Measurements from ENCODE around the gene ACBD5. TPM values are rescaled to one million over a fixed set of nuclear protein-coding genes. Genes with fewer than 3 reads are reported as not detected.
"Not testable (repeated sequence)": the region's sequence is repeated elsewhere in the genome, so short reads cannot be mapped to it uniquely, and the experiment has no call there.

ACBD5 gene
- 18.3 and 18.4 TPM in 2 replicates for total RNA-seq (2014; rRNA removed; shearing (Covaris generic); ENCODE audit: low replicate concordance)

- Histone ChIP-seq H3K27me3 (ENCODE audit: low read length) (no peaks in the 10 kb centered on the region), H4K20me1 (ENCODE audit: insufficient read depth, low read depth, low read length) (no peaks in the 10 kb centered on the region), H2AFZ (ENCODE audit: low read length) (peak within 1 kb of the TSS; percentile 63), H3K36me3 (ENCODE audit: insufficient read depth, low read length) (peaks cover 4% of the 10 kb centered on the region; the same call in 1 of the 2 replicates), H3K4me2 (ENCODE audit: low read depth, low read length, poor library complexity, severe bottlenecking) (peak within 1 kb of the TSS; percentile 88), H3K4me1 (ENCODE audit: low read length) (peaks cover 41% of the 10 kb centered on the region), H3K4me3 (ENCODE audit: low read length) (peak within 1 kb of the TSS; percentile 76), H3K9ac (ENCODE audit: low read length) (peak within 1 kb of the TSS; percentile 84), H3K79me2 (ENCODE audit: low read length) (peaks cover 52% of the 10 kb centered on the region), H3K9me2 (replicated peaks; ENCODE audit: insufficient read depth, low read length) (no peaks in the 10 kb centered on the region), H3K27ac (ENCODE audit: low read length) (peak within 1 kb of the TSS; percentile 96), H3K9me3 (ENCODE audit: low read length) (no peaks in the 10 kb centered on the region)
- DNase-seq = peak; percentile 92
These were observed at the start of gene ACBD5 for GRCh38 chr10:27240212-27241009. Gene ACBD5 (minus strand): TSS chr10:27240797. CDS start chr10:27240688, 109 bp downstream.

GRCh38 chr10:27285093-27285492 lies 44.5 kb upstream of the ACBD5 start:
- no peaks in the 10 kb centered on the region for H3K9me3 ChIP-seq (ENCODE audit: low read length)
- no peaks in the 10 kb centered on the region for H3K36me3 ChIP-seq (ENCODE audit: insufficient read depth, low read length)
- H4K20me1 ChIP-seq (ENCODE audit: insufficient read depth, low read depth, low read length) = no peaks in the 10 kb centered on the region
- no peak overlapping the region for H3K9ac ChIP-seq (ENCODE audit: low read length)
- H3K4me2 ChIP-seq (ENCODE audit: low read depth, low read length, poor library complexity, severe bottlenecking) = no peak overlapping the region
- H3K27me3 ChIP-seq (ENCODE audit: low read length) = no peaks in the 10 kb centered on the region
- H3K9me2 ChIP-seq (replicated peaks; ENCODE audit: insufficient read depth, low read length) = no peaks in the 10 kb centered on the region
- DNase-seq = peak; percentile 67
- no peak overlapping the region for H2AFZ ChIP-seq (ENCODE audit: low read length)
- no peaks in the 10 kb centered on the region for H3K4me1 ChIP-seq (ENCODE audit: low read length)
- no peak overlapping the region for H3K27ac ChIP-seq (ENCODE audit: low read length)
- no peak overlapping the region for H3K4me3 ChIP-seq (ENCODE audit: low read length)
- no peaks in the 10 kb centered on the region for H3K79me2 ChIP-seq (ENCODE audit: low read length)

DNA sequence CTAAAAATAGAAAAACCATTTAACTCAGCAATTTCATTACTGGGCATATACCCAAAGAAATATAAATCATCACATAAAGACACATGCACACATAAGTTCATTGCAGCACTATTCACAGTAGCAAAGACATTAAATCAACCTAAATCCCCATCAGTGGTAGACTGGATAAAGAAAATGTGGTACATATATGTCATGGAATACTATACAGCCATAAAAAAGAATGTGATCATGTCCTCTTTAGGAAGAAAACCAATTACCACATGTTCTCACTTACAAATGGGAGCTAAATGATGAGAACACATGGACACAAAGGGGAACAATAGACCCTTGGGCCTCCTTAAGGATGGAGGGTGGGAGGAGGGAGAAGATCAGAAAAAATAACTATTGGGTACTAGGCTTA lies 36.0 kb upstream of the ACBD5 start:
- Histone ChIP-seq H3K27ac (ENCODE audit: low read length) (no peak overlapping the region), H3K4me3 (ENCODE audit: low read length) (no peak overlapping the region), H3K27me3 (ENCODE audit: low read length) (peaks cover 3% of the 10 kb centered on the region; the same call in 1 of the 2 replicates), H3K9ac (ENCODE audit: low read length) (no peak overlapping the region), H3K4me1 (ENCODE audit: low read length) (no peaks in the 10 kb centered on the region), H2AFZ (ENCODE audit: low read length) (no peak overlapping the region), H3K79me2 (ENCODE audit: low read length) (no peaks in the 10 kb centered on the region), H3K4me2 (ENCODE audit: low read depth, low read length, poor library complexity, severe bottlenecking) (no peak overlapping the region), H4K20me1 (ENCODE audit: insufficient read depth, low read depth, low read length) (no peaks in the 10 kb centered on the region), H3K9me3 (ENCODE audit: low read length) (no peaks in the 10 kb centered on the region), H3K36me3 (ENCODE audit: insufficient read depth, low read length) (no peaks in the 10 kb centered on the region), H3K9me2 (replicated peaks; ENCODE audit: insufficient read depth, low read length) (no peaks in the 10 kb centered on the region)
- DNase-seq = no peak

- not testable (repeated sequence) for H3K27ac ChIP-seq (ENCODE audit: low read length); H4K20me1 ChIP-seq (ENCODE audit: insufficient read depth, low read depth, low read length); H3K4me1 ChIP-seq (ENCODE audit: low read length); H3K79me2 ChIP-seq (ENCODE audit: low read length); H3K27me3 ChIP-seq (ENCODE audit: low read length); H3K4me3 ChIP-seq (ENCODE audit: low read length); H2AFZ ChIP-seq (ENCODE audit: low read length); H3K4me2 ChIP-seq (ENCODE audit: low read depth, low read length, poor library complexity, severe bottlenecking); H3K9ac ChIP-seq (ENCODE audit: low read length); H3K9me2 ChIP-seq (replicated peaks; ENCODE audit: insufficient read depth, low read length); DNase-seq; H3K9me3 ChIP-seq (ENCODE audit: low read length); H3K36me3 ChIP-seq (ENCODE audit: insufficient read depth, low read length)
These were observed 25.4 kb upstream of the ACBD5 start for GRCh38 chr10:27266025-27266424.

DNA sequence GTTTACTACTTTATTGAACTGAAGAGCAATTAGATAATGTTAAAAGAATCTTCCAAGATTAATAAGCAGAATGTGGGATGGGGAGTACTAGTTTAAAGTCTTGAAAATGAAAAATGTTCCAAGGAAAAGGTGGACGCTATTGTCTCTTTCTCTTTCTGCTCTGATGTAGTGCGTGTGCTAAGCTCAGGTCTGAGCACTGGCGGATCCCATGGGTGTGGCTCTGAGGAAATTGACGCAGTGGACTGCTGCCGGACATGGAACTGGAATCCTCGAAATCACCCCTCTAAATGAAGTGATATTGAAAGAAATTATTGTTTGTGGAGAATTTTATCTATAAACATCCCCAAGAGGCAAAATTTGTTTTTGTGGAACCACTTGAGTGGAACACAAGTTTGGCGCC lies 22.2 kb upstream of the ACBD5 start:
- H3K9me3 ChIP-seq (ENCODE audit: low read length); H2AFZ ChIP-seq (ENCODE audit: low read length); H3K36me3 ChIP-seq (ENCODE audit: insufficient read depth, low read length); H4K20me1 ChIP-seq (ENCODE audit: insufficient read depth, low read depth, low read length); H3K79me2 ChIP-seq (ENCODE audit: low read length); H3K4me3 ChIP-seq (ENCODE audit: low read length); H3K4me2 ChIP-seq (ENCODE audit: low read depth, low read length, poor library complexity, severe bottlenecking); H3K27ac ChIP-seq (ENCODE audit: low read length); H3K4me1 ChIP-seq (ENCODE audit: low read length); H3K9ac ChIP-seq (ENCODE audit: low read length); H3K9me2 ChIP-seq (replicated peaks; ENCODE audit: insufficient read depth, low read length); DNase-seq; H3K27me3 ChIP-seq (ENCODE audit: low read length): not testable (repeated sequence)

GRCh38 chr10:27258838-27259812 lies 18.5 kb upstream of the ACBD5 start:
- Histone ChIP-seq H3K79me2 (ENCODE audit: low read length) (no peaks in the 10 kb centered on the region), H3K36me3 (ENCODE audit: insufficient read depth, low read length) (no peaks in the 10 kb centered on the region), H3K9ac (ENCODE audit: low read length) (no peak overlapping the region), H3K4me2 (ENCODE audit: low read depth, low read length, poor library complexity, severe bottlenecking) (no peak overlapping the region), H3K4me3 (ENCODE audit: low read length) (no peak overlapping the region), H3K27me3 (ENCODE audit: low read length) (no peaks in the 10 kb centered on the region), H2AFZ (ENCODE audit: low read length) (no peak overlapping the region), H4K20me1 (ENCODE audit: insufficient read depth, low read depth, low read length) (no peaks in the 10 kb centered on the region), H3K9me2 (replicated peaks; ENCODE audit: insufficient read depth, low read length) (no peaks in the 10 kb centered on the region), H3K4me1 (ENCODE audit: low read length) (no peaks in the 10 kb centered on the region), H3K9me3 (ENCODE audit: low read length) (no peaks in the 10 kb centered on the region), H3K27ac (ENCODE audit: low read length) (no peak overlapping the region)
- no peak for DNase-seq

- Histone ChIP-seq H3K4me1 (ENCODE audit: low read length) (no peaks in the 10 kb centered on the region), H3K9me3 (ENCODE audit: low read length) (no peaks in the 10 kb centered on the region), H3K27ac (ENCODE audit: low read length) (no peak overlapping the region), H3K9ac (ENCODE audit: low read length) (no peak overlapping the region), H3K4me3 (ENCODE audit: low read length) (no peak overlapping the region), H4K20me1 (ENCODE audit: insufficient read depth, low read depth, low read length) (no peaks in the 10 kb centered on the region), H2AFZ (ENCODE audit: low read length) (no peak overlapping the region), H3K4me2 (ENCODE audit: low read depth, low read length, poor library complexity, severe bottlenecking) (no peak overlapping the region), H3K36me3 (ENCODE audit: insufficient read depth, low read length) (no peaks in the 10 kb centered on the region), H3K79me2 (ENCODE audit: low read length) (no peaks in the 10 kb centered on the region), H3K9me2 (replicated peaks; ENCODE audit: insufficient read depth, low read length) (no peaks in the 10 kb centered on the region), H3K27me3 (ENCODE audit: low read length) (no peaks in the 10 kb centered on the region)
- DNase-seq = no peak
These were observed 17.9 kb upstream of the ACBD5 start for GRCh38 chr10:27258492-27258837.
